GM21423 (cell line): Measurements from ENCODE around the gene EIF4E2.

ENCODE experiments used
- ATAC-seq: cut with Tn5 transposase; IDR thresholded peaks from one replicate; pipeline ENCODE4 v1.9.1; 2021; ENCODE audit warnings: mild to moderate bottlenecking, moderate library complexity; ENCODE audit not compliant: unreplicated experiment

The EIF4E2 gene, protein sequence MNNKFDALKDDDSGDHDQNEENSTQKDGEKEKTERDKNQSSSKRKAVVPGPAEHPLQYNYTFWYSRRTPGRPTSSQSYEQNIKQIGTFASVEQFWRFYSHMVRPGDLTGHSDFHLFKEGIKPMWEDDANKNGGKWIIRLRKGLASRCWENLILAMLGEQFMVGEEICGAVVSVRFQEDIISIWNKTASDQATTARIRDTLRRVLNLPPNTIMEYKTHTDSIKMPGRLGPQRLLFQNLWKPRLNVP

GRCh38 chr2:232550354-232551249 is at the start of gene EIF4E2, which contains the start of gene TIGD1:
Gene EIF4E2 (plus strand): TSS chr2:232550689. CDS start chr2:232550725, 36 bp downstream.
Gene TIGD1 (minus strand): TSS chr2:232550557. CDS start chr2:232549882, 675 bp downstream.
- ATAC-seq: peak; percentile 91

- no peak for ATAC-seq
Observed at GRCh38 chr2:232501331-232501771, 49.1 kb upstream of the EIF4E2 start.

DNA sequence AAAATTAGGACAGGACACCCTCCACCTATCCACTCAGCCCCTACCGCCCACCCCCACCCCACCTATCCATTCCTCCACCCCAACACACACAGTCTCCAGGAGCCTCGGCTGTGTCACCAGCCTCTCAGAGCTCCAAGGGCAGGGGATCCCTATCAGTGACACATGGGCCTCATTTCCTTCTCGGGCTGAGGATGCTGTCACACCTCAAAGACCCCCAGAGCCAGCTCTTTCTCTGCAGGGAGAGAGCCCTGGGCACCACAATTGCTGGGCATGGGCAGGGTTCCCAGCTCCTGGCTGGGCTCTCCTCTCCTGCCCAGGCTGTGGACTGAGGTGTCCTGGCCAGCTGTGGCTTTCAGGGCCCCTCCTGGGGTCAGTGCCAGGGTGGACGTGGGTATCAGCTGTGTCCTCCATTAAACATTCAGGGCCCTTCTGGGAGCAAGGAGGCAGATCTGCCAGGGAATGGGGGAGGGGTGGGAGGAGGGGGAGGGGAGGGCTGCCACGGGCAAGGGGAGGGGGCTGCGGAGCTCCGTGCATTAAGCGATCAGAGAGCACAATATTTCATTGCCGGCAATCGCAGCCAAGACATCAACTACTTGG is 48.6 kb upstream of the EIF4E2 start:
- ATAC-seq: no peak

DNA sequence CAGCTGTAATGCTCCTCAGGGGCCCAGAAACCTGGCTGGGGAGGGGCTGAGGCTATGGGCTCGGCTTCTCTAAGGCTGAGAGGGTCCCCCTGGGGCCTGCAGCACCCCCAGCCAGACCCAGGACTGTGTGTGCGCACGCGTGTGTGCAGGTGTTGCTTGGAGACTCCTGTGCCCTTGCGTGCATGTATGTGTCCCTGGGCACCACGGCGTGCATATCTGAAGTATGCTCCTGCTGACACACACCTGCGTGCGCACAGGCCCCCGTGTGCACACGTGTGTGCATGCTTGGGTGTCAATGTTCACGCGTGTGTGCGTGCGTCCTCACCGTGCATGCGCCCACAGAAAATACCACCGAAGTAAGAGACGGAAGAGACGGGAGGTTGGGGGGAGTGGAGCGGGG is 48.0 kb upstream of the EIF4E2 start:
- ATAC-seq: no peak

GRCh38 chr2:232502911-232503808 is 47.3 kb upstream of the EIF4E2 start:
- ATAC-seq: no peak

- no peak for ATAC-seq
Observed at GRCh38 chr2:232503809-232504323, 46.6 kb upstream of the EIF4E2 start.

DNA sequence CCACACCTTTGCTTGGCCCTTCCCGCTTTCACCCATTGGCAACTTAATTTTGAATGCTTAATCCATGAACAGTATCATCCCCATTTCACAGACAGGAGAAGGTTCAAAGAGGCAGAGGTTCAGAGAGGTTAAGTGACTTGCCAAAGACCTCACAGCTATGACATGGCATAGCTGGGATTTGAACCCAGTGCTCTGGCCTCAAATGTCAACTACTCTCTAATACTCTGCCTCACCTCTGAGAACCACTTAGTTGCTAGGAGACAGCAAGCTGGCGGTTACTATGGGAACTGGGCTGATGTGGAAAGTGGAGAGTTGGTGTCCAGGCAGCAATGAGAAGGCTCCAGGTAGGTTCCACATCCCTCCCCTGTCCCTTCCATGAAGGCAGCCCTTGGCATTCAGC is 46.1 kb upstream of the EIF4E2 start:
- no peak for ATAC-seq

GRCh38 chr2:232505856-232506255 is 44.6 kb upstream of the EIF4E2 start:
- ATAC-seq: no peak

DNA sequence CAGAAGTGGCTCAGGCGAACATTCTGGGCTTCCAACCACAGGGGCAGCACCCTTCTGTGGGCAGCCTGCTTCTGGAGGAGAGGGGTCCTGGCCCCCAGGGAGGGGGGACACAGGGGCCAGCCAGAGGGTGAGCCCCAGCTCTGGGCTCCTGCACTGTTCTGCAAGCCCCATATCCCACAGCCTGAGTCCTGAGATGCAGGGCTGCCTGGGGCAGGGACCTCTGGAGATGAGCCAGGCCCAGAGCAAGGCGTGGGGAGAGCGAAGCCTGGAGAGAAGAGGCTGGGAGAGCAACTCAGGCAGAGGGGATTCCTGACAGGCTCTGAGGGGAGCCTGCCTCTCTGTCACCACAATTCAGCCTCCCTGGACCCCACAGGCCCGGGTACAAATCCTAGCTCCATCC is 43.8 kb upstream of the EIF4E2 start:
- ATAC-seq: no peak

- no peak for ATAC-seq
Observed at GRCh38 chr2:232508251-232508650, 42.2 kb upstream of the EIF4E2 start.

GRCh38 chr2:232511336-232511890 is 39.1 kb upstream of the EIF4E2 start:
- ATAC-seq: no peak

DNA sequence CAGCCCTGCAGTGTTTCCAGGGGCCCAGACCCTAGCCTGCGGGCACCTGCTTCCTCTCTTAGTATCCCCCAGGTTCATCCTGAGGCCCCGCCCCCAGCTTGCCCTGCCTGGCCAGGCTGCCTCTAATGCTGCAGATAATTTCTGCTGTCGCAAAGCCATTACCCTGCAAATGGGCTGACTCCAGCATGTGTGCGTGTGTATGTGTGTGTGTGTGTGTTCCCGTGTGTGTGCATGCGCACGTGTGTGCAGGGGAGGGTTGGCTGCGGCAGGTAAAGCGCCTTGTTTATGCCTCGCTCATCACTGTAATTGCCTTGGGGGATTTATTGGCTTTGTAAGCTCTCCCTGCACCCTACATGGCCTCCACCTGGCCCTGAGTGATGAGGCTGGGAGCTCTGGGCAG is 37.9 kb upstream of the EIF4E2 start:
- no peak for ATAC-seq

GRCh38 chr2:232513353-232513752 is 37.1 kb upstream of the EIF4E2 start:
- ATAC-seq: no peak

- no peak for ATAC-seq
Observed at GRCh38 chr2:232515639-232516038, 34.9 kb upstream of the EIF4E2 start.

- ATAC-seq: no peak
Observed at GRCh38 chr2:232516551-232516950, 33.9 kb upstream of the EIF4E2 start.

GRCh38 chr2:232518844-232519243 is 31.6 kb upstream of the EIF4E2 start:
- ATAC-seq: no peak

DNA sequence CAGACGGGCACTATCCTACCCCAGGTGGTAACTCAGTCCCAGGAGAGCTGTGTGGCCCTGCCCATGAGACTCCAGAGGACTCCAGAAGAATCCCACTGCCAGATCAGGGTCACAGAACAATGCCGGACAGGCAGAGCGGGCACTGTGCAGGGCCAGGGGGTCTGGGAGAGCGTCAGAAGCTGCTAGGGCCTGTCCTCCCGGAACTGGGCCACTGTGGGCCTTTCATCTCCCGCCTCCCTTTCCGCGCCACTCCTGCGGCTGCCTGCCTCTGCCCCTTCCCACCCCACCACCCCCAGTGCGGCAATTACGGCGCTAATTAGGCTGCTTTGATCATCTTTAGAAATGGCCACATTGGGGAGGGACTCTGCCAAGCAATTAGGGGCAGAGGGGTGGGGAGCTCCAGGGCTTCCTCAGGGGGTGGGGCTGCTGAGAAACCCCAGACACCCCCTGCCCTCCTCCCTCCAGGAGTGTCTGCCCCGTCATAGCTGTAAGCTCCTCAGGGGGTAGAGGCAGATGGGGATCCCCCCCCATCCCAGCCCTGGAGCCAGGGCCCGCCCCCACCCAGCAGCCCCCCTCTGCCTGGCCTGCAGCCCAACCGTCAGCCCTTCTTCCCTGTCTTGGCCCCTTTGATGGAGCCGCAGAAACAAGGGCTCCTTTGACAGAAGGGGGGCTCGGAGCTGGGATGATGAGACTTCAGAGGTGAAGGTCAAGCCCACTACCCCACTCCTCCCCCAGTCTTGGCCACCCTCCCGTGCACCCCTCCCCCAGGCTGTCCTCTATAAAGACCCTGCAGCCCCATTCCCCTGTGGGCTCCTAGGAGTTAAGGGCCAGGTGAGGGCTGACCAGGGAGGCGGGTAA is 30.7 kb upstream of the EIF4E2 start, which contains the start of gene PRSS56:
TSS of gene PRSS56 (plus strand) at position 808 of the 858 bp plus-strand sequence. CDS start 211 bp downstream, outside the sequence.
- no peak for ATAC-seq

DNA sequence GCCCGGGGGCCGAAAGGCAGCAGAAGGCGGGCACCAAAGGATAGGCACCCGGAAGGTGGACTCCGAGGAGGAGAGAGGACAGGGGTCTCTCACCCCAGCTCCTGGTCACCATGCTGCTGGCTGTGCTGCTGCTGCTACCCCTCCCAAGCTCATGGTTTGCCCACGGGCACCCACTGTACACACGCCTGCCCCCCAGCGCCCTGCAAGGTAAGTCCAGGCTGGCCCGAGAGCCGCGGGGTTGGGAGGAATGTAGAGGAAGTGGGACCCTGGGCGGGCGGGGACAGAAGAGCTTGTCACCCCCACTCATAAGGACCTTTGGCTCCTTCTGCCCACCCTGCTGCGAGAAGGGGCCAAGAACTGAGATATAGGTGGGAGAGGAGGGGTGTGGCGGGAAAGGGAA is 30.0 kb upstream of the EIF4E2 start:
- no peak for ATAC-seq

GRCh38 chr2:232521098-232521497 is 29.4 kb upstream of the EIF4E2 start:
- no peak for ATAC-seq
